HG02852 (cell line): ENCODE results near the gene SDK2.

Experiments
- ATAC-seq: cut with Tn5 transposase; IDR thresholded peaks from one replicate; pipeline ENCODE4 v1.9.1; 2021; ENCODE audit warnings: mild to moderate bottlenecking, moderate library complexity; ENCODE audit not compliant: unreplicated experiment

Gene SDK2

DNA sequence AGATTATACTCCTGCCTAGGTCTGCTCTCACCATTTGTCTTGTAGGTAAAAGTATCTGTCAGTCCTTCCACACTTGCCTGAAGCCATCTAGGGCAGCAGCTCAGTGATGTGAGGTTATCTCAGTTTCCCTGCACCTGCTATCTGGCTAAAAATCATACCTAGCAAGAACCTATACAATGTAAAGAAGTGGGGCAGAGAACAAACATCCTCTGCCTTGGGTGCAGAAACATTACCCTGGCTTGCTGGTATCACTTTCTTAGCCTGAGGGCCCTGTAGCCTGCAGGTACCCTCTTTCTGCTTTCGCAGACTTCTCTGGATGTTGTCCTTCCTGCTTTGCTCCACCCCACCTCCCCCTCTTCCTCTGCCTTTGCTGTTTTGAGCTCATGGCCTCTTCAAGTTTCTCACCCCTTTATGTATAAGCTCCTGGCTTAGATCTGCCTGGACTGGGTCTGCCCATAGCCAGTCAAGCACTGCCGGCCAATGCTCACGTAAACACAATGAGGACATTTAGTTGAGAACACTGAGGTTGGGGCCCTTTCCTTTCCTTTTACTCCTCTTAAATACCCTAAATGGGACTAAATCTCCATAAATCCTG lies 8.7 kb upstream of the SDK2 start:
- ATAC-seq, result no peak

DNA sequence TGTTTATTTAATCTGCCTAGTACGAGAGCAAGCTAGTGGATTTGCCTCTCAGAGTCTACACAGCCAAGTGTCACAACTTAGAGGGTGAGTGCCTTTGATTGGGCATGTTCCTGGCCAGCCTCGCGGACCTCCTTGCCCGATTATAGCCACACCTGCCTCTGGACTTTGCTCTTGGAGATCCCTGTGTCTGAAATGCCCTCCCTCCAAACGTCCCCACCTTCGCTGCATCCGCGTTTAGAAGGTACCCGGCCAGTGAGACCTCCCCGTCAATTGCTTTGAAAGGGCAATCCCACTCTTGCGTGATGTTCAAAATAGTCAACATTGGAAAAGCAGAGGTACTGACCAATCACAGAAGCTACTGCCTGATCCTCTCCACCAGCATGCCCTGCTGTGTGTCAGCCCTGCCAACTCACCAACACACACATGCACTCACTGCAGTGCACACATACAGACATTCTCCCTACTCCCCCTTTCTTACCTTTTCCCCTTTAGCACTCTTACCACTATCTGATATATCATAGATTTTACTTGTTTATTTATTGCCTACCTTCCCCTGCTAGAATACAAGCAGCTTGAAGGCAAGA lies 6.5 kb upstream of the SDK2 start:
- ATAC-seq, result no peak

DNA sequence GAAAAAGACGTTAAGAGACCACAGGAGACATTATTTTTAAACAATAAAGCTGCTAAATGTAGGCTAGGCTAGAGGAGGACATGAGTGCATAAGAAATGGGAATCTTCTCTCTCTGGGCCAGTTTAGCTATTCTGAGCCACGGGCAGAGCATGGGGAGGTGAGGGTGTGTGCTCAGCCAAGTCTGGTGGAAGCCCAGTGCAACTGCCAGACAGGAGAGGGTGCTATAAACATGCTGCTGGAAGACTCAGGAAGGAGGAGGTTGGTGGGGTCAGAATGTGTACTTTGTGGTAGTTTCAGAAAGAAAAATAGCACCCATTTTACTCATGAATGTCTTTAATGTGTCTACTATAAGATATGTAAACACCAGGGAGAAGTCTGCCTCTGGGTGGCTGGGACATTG lies 5.9 kb upstream of the SDK2 start:
- ATAC-seq, result no peak

DNA sequence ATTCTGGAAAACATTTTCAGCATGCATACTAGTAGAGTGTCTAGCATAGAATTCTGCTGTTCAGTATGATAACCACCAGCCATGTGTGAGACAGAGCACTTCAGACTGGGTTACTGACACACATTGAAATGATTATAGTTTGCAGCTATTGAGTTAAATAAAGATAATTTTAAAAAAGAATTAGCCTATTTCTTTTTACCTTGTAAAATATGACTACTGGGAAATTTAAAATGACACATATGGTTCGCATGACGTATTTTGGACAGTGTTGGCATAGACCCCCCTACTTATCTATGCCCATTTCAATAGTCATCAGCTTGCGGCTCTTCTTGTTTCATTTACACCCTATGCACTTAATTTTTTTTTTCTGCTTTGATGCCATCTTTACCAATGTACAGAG lies 4.7 kb upstream of the SDK2 start:
- ATAC-seq, result no peak

DNA sequence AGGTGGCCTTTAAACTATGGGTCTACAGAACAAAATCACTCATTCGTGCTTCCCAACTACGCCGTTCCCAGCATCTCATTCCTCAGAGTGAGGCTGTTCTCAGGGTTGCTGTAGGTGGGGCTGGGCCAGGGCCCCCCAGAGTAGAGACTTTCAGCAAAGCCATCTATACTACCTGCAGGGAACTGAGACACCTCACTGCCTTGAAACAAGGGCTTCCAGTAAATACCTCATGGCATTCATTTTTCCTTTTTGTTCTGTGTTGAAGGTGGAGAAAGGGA lies 4.2 kb upstream of the SDK2 start:
- no peak for ATAC-seq

DNA sequence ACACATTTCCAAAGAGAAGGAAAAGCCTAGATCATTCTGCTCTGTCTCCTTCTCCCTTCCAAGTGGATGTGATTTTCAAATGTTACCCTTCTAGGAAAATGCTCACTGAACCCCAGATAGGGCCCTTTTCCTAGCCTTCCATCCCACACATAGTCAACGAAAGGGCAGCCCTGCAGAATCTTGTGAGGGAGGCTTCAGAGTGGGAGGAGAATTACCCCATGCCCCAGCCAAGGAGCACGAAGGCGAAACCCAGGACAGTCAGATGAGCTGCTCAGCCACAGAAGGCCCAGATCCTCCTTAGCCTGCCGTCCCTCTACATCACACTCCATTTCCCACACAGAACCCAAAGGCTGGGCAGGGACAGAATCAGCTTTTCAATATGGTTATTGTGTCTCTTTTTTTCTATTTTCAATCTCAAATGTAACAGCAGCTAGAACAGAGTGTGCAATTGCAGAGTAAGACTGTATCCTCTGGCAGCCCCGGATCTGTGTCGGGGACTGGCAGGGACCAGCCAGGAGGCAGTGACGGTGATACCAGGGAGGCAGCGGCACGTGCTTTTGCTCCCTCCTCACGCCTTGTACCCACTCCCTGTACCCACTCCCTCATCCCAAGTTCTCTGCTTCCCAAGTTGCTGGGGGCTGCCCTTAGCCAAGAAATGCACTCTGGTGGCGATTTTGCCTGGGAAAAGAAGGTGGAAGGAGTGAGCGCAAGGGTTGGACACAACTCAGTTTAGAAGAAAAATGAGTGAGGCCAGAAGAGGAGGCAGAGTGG lies 3.7 kb upstream of the SDK2 start:
- ATAC-seq, result no peak

DNA sequence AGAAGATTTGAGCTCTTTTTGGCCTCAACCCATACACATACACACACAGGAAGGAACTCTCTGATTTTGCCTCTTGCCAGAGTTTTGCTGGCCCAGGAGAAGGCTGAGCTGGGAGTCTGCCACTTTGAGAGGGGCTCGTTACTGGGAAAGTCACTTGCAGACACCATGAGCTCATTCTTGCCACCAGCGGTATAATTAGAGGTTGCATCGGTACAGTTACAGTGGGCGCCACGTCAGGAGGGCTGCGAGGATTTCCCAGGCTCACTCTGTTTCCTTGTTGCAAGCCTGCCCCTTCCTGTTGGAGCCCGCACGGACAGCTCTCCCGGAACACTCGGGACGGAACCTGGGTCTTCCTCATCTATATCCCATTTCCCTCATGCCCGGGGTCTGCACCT lies 3.1 kb upstream of the SDK2 start:
- ATAC-seq, result no peak

DNA sequence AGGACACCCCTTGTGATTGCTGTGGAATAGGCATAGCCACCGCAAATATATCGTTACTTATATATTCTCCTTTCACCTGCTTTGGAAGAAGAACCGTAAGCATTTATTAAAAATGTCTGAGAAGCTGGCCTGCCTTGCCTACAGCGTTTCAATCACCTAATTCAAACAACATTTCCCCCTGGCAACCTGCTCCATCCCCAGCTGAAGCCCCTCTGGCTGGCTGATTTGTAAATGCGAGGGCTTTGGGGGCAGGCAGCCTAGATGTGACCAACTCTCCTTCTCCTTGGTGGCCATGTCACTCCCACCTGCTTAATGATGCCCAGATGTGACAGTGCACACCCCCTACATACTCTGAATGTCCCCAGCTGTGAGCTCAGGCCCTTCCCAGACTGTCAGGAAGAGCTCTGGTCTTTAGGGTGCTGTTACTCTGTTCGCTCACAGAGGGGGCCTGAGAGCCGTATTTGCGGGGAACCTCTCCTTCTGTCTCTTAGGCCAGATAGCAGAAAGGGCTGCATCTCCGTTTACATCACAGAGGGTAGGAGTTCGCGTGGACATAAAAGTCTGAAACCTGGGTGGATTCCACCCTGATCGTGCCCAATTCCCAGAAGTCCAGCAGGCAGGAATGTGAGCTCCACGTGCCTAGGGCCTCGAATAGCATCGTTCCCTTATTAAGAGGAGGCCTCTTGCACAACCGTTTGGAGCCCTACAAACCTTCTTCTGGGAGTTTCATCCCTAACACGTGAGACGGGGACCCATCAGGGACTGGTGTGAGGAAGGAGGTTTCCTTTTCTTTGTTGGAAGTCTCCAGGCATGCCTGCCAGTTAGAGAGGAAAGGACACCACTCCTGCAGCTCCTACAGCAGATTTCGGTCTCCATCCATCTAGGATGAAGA lies 2.4 kb upstream of the SDK2 start:
- ATAC-seq, result no peak

DNA sequence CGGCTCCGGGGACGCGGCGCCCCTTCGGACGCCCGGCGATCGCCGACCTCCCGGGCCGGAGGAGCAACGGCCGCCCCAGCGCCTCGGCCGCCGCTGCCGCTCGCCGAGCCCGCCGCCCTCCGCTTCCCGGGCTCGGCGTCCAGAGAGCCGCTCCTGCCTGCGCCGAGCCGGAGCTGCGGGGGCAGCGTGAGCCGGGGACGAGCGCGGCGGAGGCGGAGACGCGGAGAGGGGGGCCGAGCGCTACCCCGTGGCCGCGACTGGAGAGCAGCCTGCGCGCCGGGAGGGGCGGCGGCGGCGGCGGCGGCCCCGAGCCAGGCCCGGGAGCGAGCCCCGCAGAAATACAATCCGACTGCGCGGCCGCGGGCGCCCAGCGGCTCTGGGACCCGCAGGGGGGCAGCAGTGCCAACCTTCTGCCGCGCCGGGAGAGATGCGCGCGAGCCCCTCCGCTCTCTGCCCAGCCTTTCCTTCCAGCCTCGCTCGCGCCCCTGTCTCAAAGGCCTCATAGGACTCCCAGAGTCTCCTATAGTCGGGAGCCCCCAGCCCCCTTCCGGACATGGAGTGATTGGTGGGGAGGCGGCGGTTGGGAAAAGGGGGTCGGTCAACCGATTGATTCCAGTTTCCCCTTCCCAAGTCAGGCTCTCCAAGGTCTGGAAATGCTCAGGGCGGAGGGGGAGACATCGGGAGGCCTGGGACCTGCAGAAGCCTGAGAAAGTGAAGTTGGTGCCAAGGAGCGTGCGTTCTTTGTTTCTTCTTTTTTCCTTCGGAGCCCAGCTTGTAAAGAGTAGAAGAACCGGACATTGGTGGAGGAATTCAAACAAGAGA lies 1.0 kb upstream of the SDK2 start:
- ATAC-seq, result no peak

DNA sequence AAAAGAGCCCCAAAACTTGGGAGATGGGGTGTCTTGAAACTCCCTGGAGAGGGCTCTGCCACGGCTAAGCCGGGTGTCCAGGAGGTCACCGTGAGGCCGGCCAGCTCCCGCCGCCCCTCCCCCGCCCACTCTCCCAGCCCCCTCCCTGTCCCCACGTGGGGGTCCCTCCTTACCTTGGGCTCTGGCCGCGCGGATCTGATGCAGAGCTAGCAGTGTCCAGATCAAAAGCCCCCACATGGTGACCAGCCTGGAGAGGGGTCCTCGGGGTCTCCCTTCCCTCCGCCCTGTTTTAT lies 447 bp downstream of the SDK2 start:
- no peak for ATAC-seq

DNA sequence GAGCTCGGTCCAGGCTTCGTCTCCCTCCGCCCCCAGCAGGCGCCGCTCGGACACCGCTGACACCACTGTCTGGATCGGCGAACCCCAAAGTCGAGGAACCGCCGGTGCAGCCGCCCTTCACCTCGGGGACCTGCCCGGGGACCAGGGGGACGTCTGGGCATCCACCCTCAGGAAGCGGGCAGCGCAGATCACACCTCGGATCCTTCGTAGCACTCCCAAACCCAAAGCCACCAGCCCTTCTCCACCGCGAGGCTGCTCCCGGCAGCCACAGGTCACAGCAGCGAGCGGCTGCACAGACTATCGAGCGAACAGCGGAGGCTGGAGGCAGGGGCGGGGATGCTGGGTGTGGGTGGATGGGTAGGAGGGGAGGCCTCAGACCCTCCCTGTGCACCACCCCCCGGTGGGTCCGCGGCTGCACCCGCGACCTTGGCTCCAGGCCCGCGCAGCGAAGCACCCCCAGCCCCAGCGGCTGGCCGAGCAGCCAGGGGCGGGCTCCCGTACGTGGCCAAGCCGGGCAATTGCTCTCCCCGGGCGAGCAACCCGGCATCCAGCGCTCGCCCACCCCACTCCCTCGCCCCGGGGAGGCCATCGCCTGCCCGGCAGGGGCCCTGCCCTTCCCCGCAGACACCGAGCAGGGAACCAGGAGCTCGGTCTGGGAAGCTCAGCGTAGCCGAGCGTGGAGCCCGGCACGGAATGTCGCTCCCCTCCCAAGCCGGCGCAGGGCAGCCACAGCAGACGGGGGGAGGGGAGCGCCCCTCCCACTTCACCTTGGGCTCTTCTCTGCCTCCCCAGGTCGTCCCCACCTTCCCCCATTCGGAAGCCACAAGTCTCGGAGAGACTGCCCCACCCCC lies 1.0 kb downstream of the SDK2 start:
- no peak for ATAC-seq

DNA sequence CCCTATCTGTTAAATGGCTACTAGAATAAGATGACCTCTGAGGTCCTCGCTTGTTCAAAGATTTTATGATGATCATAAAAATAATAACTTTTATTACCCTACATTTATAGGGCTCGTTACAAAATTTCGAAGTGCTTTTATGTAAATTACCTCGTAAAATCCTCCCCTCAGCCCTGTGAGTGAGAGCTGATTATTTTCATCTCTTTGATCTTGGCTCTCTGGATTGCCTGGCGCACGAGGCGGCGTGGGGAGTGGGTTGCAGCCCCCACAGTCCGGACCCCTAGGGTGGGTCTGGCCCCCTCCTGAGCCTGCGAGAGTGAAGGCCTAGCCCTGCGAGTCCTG lies 1.6 kb downstream of the SDK2 start:
- no peak for ATAC-seq

DNA sequence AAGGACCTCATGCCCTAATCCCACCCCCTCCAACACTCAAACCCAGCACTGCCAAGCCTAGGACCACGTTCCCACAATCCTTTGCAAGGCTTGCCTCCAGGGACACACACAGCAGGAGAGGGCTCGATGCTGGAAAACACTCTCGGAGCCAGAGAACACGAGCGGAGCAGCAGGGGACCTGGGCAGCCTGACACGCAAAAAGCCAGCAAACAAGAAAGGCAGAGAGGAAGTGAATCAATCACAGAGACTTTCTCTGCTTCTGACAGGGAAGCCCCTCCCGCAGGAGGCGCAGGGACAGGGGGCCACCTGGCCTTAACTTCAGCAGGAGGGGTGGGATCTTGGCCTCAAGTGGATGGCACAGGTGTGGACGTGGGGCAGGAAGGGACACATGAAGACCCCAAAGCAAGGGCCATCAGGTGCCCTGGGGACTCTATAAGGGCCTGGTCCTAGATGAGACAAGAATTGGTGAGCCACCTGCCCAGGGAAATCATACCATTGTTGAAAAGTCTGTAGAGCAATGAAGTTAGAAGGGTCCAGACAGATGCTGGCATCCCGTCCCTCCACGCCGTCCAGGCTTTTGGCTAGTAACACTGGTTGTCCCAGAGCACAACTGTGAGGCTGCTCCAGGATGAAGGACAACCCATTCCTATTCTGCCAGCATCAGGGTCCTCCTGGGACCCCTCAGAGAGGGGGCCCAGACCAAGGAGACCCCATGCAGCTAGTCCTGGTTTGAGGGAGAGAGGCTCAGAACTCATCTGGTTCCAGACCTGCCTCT lies 2.2 kb downstream of the SDK2 start:
- no peak for ATAC-seq

DNA sequence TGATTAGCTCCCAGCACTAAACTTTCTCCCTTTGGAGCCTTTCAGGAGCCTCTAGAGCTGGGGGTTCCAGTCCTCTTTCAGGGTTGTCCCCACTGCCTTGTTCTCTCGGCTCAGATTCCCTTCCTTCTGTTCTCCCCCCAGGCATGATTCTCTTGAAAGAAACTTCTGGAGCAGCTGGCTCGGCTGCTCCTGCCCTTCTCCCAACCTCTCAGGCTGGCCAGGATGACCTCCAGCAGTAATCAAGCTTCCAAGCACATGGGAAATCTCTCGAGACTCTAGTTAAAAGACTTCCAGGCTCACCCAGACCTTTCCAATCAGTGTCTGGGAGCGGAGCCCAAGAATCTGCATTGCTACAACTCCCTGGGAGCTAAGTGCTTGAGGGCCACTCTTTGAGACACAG lies 3.6 kb downstream of the SDK2 start:
- ATAC-seq, result no peak

DNA sequence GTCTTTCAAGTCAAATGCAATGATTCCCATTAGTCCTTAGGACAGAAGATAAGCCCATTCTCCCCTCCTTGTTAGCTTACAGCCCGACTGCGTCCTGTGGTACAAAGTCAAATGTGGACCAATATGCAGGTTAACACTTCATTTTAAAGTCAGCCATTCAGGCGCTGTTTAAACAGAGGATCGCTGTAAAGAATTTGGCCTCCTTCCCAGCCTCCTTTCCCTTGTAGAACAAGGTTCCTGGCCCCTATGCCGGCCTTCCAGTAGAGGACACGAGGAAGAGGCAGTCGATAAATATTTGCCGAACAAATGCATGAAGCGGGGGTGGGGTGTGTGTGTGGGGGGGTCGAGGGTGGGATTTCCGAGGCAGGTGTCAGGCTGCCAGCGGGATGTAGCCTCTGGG lies 4.3 kb downstream of the SDK2 start:
- no peak for ATAC-seq

DNA sequence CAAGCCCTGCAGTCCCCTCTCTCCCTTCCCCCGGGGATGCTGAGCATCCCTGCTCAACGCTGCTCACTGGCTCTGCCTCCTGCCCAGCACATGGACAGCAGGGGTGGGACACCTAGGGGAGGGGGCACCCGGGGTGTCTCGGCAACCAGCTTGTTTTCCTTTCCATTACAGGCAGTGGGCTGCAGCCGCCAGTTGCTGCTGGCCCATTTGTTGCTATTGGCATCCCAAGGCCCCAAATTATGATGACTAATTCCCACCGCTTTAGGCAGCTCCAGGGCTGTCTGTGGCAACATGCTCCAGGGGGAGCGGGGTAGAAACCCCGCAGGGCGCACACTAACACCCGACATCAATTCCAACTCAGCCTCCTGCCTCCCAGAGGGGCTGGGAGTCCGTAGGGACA lies 4.9 kb downstream of the SDK2 start:
- ATAC-seq, result no peak

DNA sequence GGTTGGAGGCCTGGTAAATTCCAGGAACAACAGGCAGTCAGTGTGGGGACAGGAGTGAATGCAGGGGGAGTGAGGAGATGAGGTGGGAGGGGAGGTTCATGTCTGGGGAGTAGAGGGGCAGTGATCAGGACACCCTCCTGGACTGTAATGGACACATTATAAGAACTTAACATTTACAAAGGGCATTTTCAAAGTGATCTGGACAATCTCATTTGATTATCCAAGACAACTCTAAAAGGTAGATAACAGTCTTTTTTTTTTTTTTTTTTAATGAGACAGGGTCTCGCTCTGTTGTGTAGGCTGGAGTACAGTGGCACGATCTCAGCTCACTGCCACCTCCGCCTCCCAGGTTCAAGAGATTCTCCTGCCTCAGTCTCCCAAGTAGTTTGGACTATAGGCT lies 5.7 kb downstream of the SDK2 start:
- ATAC-seq, result no peak

DNA sequence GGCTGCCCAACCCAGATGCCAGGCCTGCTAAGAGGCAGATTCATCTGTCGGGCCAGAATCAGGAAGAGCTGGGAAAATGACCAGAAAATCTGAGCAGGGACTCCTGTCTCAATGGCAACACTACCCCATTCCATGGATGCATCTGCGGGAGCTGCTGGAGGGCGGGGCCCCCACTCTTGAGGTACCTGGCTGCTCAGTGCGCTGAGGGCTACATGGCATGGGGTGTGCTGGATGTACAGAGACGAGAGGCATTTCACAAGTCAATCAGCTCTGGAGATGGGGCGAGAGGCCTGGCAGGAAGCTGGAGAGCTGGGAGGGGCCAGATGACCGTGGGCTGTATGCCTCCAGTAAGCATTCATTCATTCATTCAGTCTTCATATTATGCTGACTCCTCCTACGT lies 6.4 kb downstream of the SDK2 start:
- no peak for ATAC-seq

DNA sequence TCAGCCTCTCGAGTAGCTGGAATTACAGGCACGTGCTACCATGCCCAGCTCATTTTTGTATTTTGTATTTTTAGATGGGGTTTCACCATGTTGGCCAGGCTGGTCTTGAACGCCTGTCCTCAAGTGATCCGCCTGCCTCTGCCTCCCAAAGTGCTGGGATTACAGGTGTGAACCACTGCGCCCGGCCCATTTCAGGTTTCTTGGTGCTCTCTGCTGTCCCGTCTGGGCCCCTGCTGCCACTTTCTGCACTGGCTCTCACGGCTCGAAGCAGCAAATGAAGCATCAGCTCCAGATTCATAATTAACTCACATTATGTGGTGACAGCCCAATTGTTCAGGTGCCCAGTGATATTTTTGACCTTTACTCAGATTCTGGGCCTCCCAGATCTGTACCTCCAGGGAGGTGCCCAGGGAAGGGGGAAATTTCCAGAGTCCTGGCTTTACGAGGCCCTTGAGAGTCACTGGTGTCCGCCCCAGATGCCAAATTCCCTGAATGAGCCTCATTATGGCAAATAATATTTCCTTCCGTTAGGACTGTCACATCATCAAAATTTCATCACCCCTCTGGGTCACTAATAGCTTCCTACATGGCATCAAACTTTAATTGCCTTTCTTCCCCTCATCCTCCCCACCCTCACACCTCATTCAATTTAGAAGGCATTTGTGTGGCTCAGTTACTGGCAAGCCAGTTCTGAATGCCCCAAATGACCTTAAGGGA lies 9.0 kb downstream of the SDK2 start:
- no peak for ATAC-seq
